Uterus (tissue), 2 donors: ENCODE data around the gene INSYN2B.

Experiments used
- CTCF ChIP-seq, 4 experiments: fragments of 200-600 bp in 2 of 4; fragments of 450-650 bp in 2 of 4; sonication (generic) in 2 of 4; IDR thresholded peaks; one replicate each; pipeline ENCODE4 v1.5.1; 2016 to 2019; ENCODE audit warnings: antibody characterized with exemption in 4 of 4, mild to moderate bottlenecking in 2 of 4, moderate library complexity in 1 of 4
- POLR2A ChIP-seq, 2 donors: fragments of 450-650 bp; IDR thresholded peaks; one replicate each; pipeline ENCODE4 v1.6.1; 2016; ENCODE audit warnings: antibody characterized with exemption in 2 of 2, mild to moderate bottlenecking in 1 of 2, moderate library complexity in 1 of 2

- TF ChIP-seq CTCF (IDR thresholded peaks at IDR 0.05): no peak
- TF ChIP-seq POLR2A (IDR thresholded peaks at IDR 0.05): no peak
Measured at GRCh38 chr5:169886677-169887076, 93.6 kb downstream of the INSYN2B start.
